Bronchial smooth muscle cell (primary cell): ENCODE data around the gene BRF1. TPM values are rescaled to one million over a fixed set of nuclear protein-coding genes. Genes with fewer than 3 reads are reported as not detected.

Source experiments
- total RNA-seq: library from RNA; depleted of rRNA; stranded (reverse); fragments of >200 nt; gene quantifications from 2 replicates; pipeline ENCODE4 v1.2.1, GENCODE V29; 2014

The BRF1 gene, protein sequence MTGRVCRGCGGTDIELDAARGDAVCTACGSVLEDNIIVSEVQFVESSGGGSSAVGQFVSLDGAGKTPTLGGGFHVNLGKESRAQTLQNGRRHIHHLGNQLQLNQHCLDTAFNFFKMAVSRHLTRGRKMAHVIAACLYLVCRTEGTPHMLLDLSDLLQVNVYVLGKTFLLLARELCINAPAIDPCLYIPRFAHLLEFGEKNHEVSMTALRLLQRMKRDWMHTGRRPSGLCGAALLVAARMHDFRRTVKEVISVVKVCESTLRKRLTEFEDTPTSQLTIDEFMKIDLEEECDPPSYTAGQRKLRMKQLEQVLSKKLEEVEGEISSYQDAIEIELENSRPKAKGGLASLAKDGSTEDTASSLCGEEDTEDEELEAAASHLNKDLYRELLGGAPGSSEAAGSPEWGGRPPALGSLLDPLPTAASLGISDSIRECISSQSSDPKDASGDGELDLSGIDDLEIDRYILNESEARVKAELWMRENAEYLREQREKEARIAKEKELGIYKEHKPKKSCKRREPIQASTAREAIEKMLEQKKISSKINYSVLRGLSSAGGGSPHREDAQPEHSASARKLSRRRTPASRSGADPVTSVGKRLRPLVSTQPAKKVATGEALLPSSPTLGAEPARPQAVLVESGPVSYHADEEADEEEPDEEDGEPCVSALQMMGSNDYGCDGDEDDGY
- 36.1 and 36.5 TPM in 2 replicates for total RNA-seq

DNA sequence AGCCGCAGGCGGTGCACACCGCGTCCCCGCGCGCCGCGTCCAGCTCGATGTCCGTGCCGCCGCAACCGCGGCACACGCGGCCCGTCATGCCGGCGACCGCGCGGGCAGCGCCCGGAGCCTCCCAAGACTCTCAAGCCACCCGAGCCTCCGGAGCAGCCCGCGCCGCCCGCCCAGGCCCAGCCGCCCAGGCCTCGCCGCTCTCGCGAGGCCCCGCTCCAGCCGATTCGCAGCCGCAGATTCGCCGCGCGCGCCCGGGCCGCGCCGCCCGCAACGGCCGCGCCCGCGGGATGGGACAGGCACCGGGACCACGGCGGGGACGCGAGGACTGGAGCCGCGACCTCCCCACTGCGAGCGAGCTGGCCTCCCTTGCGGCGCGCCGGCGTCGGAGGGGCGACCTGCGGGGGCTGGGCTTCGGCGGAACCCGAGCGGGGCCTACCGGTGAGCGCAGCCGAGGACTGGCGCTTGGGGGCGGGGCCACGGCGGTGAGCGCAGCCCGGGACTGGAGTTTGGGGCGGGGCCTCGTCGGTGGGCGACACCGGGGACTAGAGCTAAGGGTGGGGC is at the start of gene BRF1:
Gene BRF1 (minus strand): TSS at position 460 of the 561 bp plus-strand sequence. CDS start 372 bp downstream, at position 88.

DNA sequence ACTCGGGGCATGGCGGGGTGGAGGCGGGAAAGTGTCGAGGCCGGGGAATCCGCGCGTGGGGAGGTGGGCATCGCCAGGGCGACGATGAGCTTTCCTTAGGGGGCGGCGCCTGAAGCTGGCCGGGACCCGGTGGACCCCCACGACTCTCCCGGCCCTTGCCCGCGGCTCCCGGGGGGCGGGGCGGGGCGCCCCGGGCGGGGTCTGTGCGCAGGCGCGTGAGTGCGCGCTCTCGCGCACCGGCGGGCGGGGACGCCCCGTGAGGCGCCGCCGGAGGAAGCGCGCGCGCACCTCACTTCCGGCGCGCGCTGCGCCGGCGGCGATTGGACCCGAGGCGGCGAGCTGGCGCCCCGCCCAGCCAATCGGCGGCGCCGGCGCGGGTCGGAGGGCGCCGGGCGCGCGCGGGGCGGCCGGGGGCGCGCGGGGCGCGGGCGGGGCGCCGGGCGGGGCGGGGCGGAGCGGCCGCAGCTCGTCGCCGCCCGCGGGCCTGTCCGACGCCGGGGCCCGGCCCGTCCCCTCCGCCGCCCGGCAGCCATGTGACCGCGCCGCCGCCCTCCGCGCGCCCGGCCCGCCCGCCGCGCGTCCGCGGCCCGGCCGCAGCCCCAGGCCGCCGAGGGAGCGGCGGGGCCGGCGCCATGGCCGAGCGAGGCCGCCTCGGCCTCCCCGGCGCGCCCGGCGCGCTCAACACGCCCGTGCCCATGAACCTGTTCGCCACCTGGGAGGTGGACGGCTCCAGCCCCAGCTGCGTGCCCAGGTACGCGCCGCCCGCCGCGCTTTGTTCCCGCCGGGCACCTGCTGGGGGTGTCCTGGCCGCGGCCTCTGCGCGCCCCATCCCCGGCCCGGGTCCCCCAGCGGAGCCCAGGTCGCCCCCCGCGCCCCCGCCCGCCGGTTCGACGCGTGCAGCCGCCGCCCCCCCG is 13.7 kb upstream of the BRF1 start, which contains the start of gene PACS2:
Gene PACS2 (plus strand): TSS at position 462 of the 914 bp plus-strand sequence. CDS start 171 bp downstream, at position 633.

DNA sequence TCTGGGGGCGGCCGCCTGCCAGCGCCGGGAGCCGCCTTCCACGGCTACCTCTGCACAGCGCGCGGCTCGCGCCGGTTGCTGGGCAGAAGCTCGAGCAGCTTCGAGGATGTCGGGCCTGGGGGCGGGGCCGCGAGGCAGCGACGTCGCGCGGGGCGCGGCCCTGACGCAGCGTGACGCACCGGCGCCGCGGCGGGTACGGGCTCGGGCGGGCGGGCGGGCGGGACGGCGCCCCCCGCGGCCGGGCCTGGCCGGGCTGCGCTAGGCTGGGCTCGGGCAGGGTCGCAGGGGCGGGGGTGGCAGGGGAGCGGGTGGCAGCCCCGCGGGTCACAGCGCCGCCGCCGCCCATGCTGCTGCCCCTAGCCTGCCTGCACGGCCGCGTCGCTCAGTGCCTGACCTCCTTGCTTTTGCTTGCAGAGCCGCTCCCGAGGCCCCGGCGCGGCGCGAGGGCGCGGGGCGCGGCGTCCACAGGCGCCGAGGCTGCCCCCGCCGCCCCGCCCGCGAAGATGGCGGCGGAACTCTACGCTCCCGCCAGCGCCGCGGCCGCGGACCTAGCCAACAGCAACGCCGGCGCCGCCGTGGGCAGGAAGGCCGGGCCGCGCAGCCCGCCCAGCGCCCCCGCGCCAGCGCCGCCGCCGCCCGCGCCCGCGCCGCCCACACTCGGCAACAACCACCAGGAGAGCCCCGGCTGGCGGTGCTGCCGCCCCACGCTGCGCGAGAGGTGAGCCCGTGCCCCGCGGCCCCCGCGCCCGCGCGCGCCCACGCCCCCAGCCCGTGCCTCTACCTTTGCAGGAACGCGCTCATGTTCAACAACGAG is 52.2 kb downstream of the BRF1 start, which contains the start of gene BTBD6:
Gene BTBD6 (plus strand): TSS at position 166 of the 814 bp plus-strand sequence. CDS start 179 bp downstream, at position 345.

DNA sequence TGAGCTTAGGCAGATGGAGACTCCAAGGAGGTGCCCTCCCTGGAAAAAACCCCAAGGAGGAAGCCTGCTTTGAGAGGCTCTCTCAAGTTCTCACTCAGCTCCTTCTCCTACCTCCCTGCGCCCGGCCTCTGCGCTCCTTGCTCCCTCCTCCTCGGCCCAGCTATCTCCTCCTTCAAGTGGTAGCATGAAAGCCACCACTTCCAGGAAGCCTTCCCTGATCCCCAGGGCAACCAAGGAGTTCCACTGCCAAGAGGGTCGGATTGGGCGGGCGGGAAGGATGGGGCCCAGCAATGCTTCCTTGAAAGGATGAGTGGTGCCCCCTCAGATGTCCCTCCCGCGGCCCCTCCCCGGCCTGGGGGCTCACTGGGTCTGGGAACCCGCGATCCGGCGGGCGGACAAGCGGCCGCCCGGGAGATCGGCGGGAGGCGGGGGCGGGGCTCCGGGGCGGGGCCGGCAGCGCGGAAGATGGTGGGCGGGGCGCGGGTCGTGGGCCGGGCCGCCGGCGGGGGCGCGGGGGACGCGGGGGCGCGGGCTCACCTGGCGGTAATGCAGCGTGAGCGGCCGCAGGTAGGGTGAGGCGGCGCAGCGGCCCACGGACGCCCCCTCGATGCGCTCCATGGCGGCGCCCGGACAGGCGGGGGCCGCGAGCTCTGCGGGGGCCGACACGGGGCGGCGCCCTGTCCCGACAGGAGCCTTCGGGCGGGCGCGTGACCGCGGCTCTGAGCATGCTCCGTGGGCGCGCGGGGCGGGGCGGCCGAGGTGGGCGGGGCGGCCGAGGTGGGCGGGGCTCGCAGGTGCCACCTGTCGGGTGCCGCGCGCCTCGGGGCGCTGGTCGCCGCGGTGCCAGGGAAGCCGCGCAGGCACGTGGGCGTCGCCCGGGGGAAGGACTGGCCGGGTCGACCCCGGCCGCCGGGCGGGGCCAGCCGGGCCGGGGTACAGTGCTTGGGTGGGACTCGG is 119.9 kb downstream of the BRF1 start, which contains the start of gene NUDT14:
Gene NUDT14 (minus strand): TSS at position 721 of the 957 bp plus-strand sequence. CDS start 103 bp downstream, at position 618.

DNA sequence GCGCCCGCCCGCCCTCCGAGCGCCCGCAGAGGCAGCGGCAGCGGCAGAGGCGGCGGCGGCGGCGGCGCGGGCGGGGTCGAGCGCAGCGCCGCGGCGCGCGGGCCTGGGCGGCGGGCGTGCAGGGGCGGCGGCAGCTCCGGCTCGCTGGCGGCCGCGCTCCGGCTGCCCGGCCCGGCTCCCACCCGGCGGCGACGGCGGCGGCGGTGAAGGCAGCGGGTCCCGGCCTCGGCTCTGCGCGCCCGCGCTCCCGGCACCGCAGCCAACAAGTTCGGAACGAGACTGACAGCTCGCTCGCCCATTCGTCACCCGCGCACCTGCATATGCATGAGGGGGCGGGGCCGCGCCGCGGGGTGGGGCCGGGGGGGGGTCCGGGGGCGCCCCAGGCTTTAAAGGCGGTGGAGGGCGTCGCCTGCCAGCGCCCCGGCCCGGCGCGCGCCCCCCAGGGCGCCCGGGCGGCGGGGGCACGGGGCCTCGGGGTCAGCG is 132.3 kb downstream of the BRF1 start, which contains the start of gene JAG2:
Gene JAG2 (minus strand): TSS at position 281 of the 483 bp plus-strand sequence. CDS start 356 bp downstream, outside the sequence.

Other genes with a start within 250 kb of the BRF1 start
- 0.32 and 1.0 TPM in 2 replicates for gene GPR132, start 235.6 kb downstream of the BRF1 start, total RNA-seq
- gene JAG2, start 132.2 kb downstream of the BRF1 start, total RNA-seq = 2.4 and 2.7 TPM in 2 replicates
- gene NUDT14, start 119.7 kb downstream of the BRF1 start, total RNA-seq = 8.3 and 22.7 TPM in 2 replicates
- 38.9 and 42.6 TPM in 2 replicates for gene BTBD6, start 52.5 kb downstream of the BRF1 start, total RNA-seq
- gene PACS2, start 13.7 kb upstream of the BRF1 start, total RNA-seq = 41.1 and 52.3 TPM in 2 replicates
- 0.43 and 0.47 TPM in 2 replicates for gene TEX22, start 97.5 kb upstream of the BRF1 start, total RNA-seq
- gene MTA1, start 118.8 kb upstream of the BRF1 start, total RNA-seq = 26.6 and 29.6 TPM in 2 replicates
- 26.7 and 43.5 TPM in 2 replicates for gene CRIP2, start 173.8 kb upstream of the BRF1 start, total RNA-seq
- 6.2 and 9.3 TPM in 2 replicates for gene CRIP1, start 185.9 kb upstream of the BRF1 start, total RNA-seq
- gene TEDC1, start 190.2 kb upstream of the BRF1 start, total RNA-seq = 1.5 and 2.4 TPM in 2 replicates
- gene TMEM121, start 225.6 kb upstream of the BRF1 start, total RNA-seq = 6.6 and 10.1 TPM in 2 replicates